Endothelial cell (in vitro differentiated cells): ENCODE measurements around the gene PTPRE. TPM values are rescaled to one million over a fixed set of nuclear protein-coding genes. Genes with fewer than 3 reads are reported as not detected.

Source experiments
- DNase-seq: peaks from one replicate; pipeline ENCODE4 v3.0.0; 2021; ENCODE audit warnings: low spot score
- H3K27ac Mint-ChIP-seq: one replicate; pipeline ENCODE4 v1.8.0; 2021; ENCODE audit warnings: mixed read lengths, inconsistent platforms; ENCODE audit not compliant: unreplicated experiment
- H3K27me3 Mint-ChIP-seq: one replicate; pipeline ENCODE4 v1.8.0; 2021; ENCODE audit warnings: mild to moderate bottlenecking, moderate library complexity, mixed read lengths, inconsistent platforms; ENCODE audit not compliant: unreplicated experiment
- H3K36me3 Mint-ChIP-seq: one replicate; pipeline ENCODE4 v1.8.0; 2021; ENCODE audit warnings: mild to moderate bottlenecking, low read depth, mixed read lengths, inconsistent platforms; ENCODE audit not compliant: unreplicated experiment
- H3K4me1 Mint-ChIP-seq: one replicate; pipeline ENCODE4 v1.8.0; 2021; ENCODE audit warnings: mild to moderate bottlenecking, mixed read lengths, inconsistent platforms; ENCODE audit not compliant: unreplicated experiment
- H3K4me3 Mint-ChIP-seq: one replicate; pipeline ENCODE4 v1.8.0; 2021; ENCODE audit warnings: mild to moderate bottlenecking, mixed read lengths, inconsistent platforms; ENCODE audit not compliant: unreplicated experiment
- H3K9me3 Mint-ChIP-seq: one replicate; pipeline ENCODE4 v1.8.0; 2021; ENCODE audit warnings: mixed read lengths, inconsistent platforms; ENCODE audit not compliant: unreplicated experiment
- CTCF ChIP-seq: fragments of 200-600 bp; sonication (generic); IDR thresholded peaks from one replicate; pipeline ENCODE4 v1.5.0; 2021; ENCODE audit warnings: antibody characterized with exemption; ENCODE audit not compliant: unreplicated experiment
- total RNA-seq: library from RNA; stranded (reverse); fragmentation: NEBNext Ultra II Directional; extraction: Animal tissue kit (Norgen Biotek cat#: 25700); gene quantifications from one replicate; pipeline ENCODE4 v1.2.1, GENCODE V29; 2021; ENCODE audit not compliant: unreplicated experiment

PTPRE gene
- total RNA-seq, 1 donor from 2014 or later = 117 TPM

DNA sequence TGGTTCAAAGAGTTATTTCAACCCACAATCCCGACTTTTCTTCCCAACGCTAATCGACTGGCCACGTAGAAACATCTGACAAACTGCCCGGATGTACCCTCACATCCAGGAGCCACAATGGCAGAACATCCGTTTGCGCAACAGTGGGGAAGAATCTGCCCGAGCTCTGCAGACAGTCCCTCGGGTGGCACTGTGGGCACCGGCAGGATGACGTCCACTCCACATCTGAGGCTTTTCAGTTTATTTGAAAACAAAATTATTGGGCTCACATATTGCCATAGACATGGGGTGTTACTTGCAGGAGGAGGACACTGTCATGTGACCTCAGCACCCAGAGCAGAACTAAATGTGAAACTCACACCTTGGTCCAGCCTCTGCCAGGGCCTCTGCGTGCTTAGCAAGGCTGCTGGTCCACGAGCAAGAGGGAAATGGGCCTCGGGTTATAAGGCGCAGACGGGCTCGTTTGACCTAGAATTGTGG lies 135.3 kb downstream of the PTPRE start:
- TF ChIP-seq CTCF = no peak
- peaks cover 8% of the 10 kb centered on the region for H3K27me3 Mint-ChIP-seq
- no peak for DNase-seq
- no peak overlapping the region for H3K4me3 Mint-ChIP-seq
- no peaks in the 10 kb centered on the region for H3K9me3 Mint-ChIP-seq
- peaks cover 12% of the 10 kb centered on the region for H3K4me1 Mint-ChIP-seq
- no peak overlapping the region for H3K27ac Mint-ChIP-seq
- peaks cover 20% of the 10 kb centered on the region for H3K36me3 Mint-ChIP-seq

GRCh38 chr10:128043259-128044045 lies 136.5 kb downstream of the PTPRE start:
- Mint-ChIP-seq H3K27me3 (peaks cover 16% of the 10 kb centered on the region), H3K9me3 (no peaks in the 10 kb centered on the region), H3K27ac (no peak overlapping the region), H3K36me3 (peaks cover 27% of the 10 kb centered on the region), H3K4me3 (no peak overlapping the region), H3K4me1 (peaks cover 23% of the 10 kb centered on the region)
- no peak for DNase-seq
- TF ChIP-seq CTCF = no peak

- Mint-ChIP-seq H3K4me3 (no peak overlapping the region), H3K27me3 (peaks cover 17% of the 10 kb centered on the region), H3K9me3 (no peaks in the 10 kb centered on the region), H3K36me3 (peaks cover 27% of the 10 kb centered on the region), H3K4me1 (peaks cover 29% of the 10 kb centered on the region), H3K27ac (no peak overlapping the region)
- DNase-seq = no peak
- TF ChIP-seq CTCF = no peak
These were observed 137.3 kb downstream of the PTPRE start for GRCh38 chr10:128044186-128044585.

- no peak overlapping the region for H3K27ac Mint-ChIP-seq
- peaks cover 32% of the 10 kb centered on the region for H3K36me3 Mint-ChIP-seq
- peaks cover 39% of the 10 kb centered on the region for H3K4me1 Mint-ChIP-seq
- peaks cover 15% of the 10 kb centered on the region for H3K27me3 Mint-ChIP-seq
- no peak overlapping the region for H3K4me3 Mint-ChIP-seq
- no peak for TF ChIP-seq CTCF
- no peak for DNase-seq
- no peaks in the 10 kb centered on the region for H3K9me3 Mint-ChIP-seq
These were observed 138.3 kb downstream of the PTPRE start for GRCh38 chr10:128044961-128045832.

DNA sequence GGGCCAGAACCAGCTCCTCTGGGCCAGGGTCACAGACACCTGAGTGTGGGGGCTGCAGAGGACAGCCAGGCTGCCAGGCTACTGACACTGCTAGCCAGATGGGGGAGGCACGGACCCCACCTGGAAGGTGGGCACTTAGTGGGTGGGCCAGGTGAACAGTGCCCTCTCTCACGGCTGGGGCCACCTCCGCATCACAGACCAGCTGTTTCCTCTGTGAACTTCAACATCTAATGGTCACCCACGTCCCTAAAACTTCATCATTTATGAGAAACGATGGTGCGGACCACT lies 138.9 kb downstream of the PTPRE start:
- Mint-ChIP-seq H3K4me3 (no peak overlapping the region), H3K27ac (peak overlapping the region; percentile 72), H3K36me3 (peaks cover 36% of the 10 kb centered on the region), H3K4me1 (peaks cover 44% of the 10 kb centered on the region), H3K27me3 (peaks cover 16% of the 10 kb centered on the region), H3K9me3 (no peaks in the 10 kb centered on the region)
- no peak for TF ChIP-seq CTCF
- DNase-seq = no peak
